ENCODE data around the gene SORCS2.

- TF ChIP-seq CTCF (conservative IDR thresholded peaks at IDR 0.05; ENCODE audit: low read length), result no peak
- no peak for TF ChIP-seq EZH2phosphoT487 (IDR thresholded peaks at IDR 0.05; ENCODE audit: borderline replicate concordance, low read depth, low read length)
These were observed 407.9 kb downstream of the SORCS2 start for GRCh38 chr4:7600247-7600646.

All from OCI-LY7 (cell line).